Suprapubic skin (tissue), 2 donors: ENCODE results near the gene COG5.

ENCODE experiments used
- EP300 ChIP-seq: sonication (generic); formaldehyde crosslinking; IDR thresholded peaks from one replicate; pipeline ENCODE4 v1.6.1; 2017; ENCODE audit warnings: antibody characterized with exemption
- POLR2A ChIP-seq, 2 donors: fragments of 450-650 bp; IDR thresholded peaks; one replicate each; pipeline ENCODE4 v1.6.1; 2017; ENCODE audit warnings: antibody characterized with exemption in 2 of 2, mild to moderate bottlenecking in 2 of 2, moderate library complexity in 2 of 2

DNA sequence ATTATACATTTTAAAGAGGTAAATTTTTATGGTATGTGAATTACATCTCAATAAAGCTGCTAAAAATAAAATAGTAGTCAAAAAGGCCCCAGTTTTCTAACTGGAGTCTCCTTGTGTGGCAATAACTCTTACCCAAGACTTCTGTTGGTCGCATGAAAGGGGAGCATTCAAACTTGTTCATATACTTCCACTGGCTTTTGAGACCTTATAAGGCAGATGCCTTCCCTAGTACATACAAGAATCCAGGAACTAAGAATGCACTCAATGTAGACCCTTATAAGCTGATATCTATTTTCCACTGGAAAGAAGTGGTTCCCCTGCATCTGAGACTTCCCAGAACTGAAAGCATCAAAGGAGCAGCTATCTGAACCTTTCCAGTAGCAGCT is 29.3 kb upstream of the COG5 start:
- TF ChIP-seq EP300 (no peak), POLR2A (IDR thresholded peaks at IDR 0.05) (no peak)
